ENCODE results near the gene SEC23A.

DNA sequence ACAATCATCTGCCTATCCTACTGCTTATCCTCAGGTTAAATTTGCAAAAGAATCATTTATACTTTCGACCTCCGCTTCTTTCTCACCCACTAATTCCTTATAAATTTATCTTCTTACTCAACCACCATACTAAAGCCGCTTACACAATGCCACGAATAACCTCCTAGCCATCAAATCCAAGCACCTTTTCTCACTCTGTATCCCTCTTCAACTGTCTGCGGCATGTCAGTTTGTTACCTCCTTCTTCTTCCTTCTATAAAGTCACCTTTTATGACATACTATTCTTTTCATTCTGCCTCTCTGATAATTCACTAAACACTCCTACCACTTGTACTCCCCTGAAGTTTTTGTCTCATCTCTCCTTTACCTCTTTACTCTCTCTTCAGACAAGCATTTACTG is 66.3 kb downstream of the SEC23A start:
- no peak for TF ChIP-seq CTCF (IDR thresholded peaks at IDR 0.05)
- no peak for TF ChIP-seq MAX (IDR thresholded peaks at IDR 0.05)
- TF ChIP-seq CEBPB (IDR thresholded peaks at IDR 0.05), result no peak
- no peak for TF ChIP-seq HMGXB4 (CRISPR knock-in tag; IDR thresholded peaks at IDR 0.05; ENCODE audit: borderline replicate concordance)

Data from A549 (cell line).